Renal cortex interstitium (tissue), 11 donors: ENCODE data around the gene THOC6. TPM values are rescaled to one million over a fixed set of nuclear protein-coding genes. Genes with fewer than 3 reads are reported as not detected.
A peak's percentile ranks its signal among the peaks of the same experiment; 100 is the strongest.

Experiments
- DNase-seq, 11 donors: peaks; one replicate each; pipeline ENCODE4 v3.0.0-alpha.2; 2013; ENCODE audit warnings: low read depth in 9 of 11, low spot score in 4 of 11; ENCODE audit errors: extremely low read depth in 1 of 11
- polyA plus RNA-seq, 3 donors: library from polyadenylated mRNA; unstranded; fragments of 120-200 nt; gene quantifications; one replicate each; pipeline ENCODE4 v1.2.1, GENCODE V29; 2013; ENCODE audit not compliant: insufficient read length in 3 of 3

The THOC6 gene
- polyA plus RNA-seq, 3 donors = 28.2 to 35.9 (median 30.5) TPM

GRCh38 chr16:3009568-3010390 is 14.1 kb upstream of the THOC6 start:
- DNase-seq = peak in 4 of 11 donors; percentile 63 to 75 (median 68)

- no peak for DNase-seq
Measured at GRCh38 chr16:3010510-3010909, 13.3 kb upstream of the THOC6 start.

- peak in 2 of 11 donors; percentile 58 to 66 for DNase-seq
Measured at GRCh38 chr16:3012246-3012645, 11.6 kb upstream of the THOC6 start.

GRCh38 chr16:3012828-3013420 is 10.9 kb upstream of the THOC6 start, which contains the start of gene CLDN9:
Gene CLDN9 (plus strand): TSS chr16:3012923. CDS start chr16:3013363, 440 bp downstream.
- no peak for DNase-seq

- DNase-seq = no peak
Measured at GRCh38 chr16:3013491-3013951, 10.3 kb upstream of the THOC6 start.

- DNase-seq = no peak
Measured at GRCh38 chr16:3013998-3014690, 9.7 kb upstream of the THOC6 start.

- DNase-seq = no peak
Measured at GRCh38 chr16:3014971-3015370, 8.9 kb upstream of the THOC6 start.

- no peak for DNase-seq
Measured at GRCh38 chr16:3015865-3016521, 7.8 kb upstream of the THOC6 start.

- DNase-seq = no peak
Measured at GRCh38 chr16:3017344-3017743, 6.5 kb upstream of the THOC6 start.

- DNase-seq = peak in 1 of 11 donors; percentile 62
Measured at GRCh38 chr16:3017794-3018506, 5.9 kb upstream of the THOC6 start, which contains the start of gene CLDN6. Gene CLDN6 (minus strand): TSS chr16:3018183. CDS start chr16:3016021, 2,162 bp downstream.

GRCh38 chr16:3019594-3020246 is 4.1 kb upstream of the THOC6 start:
- no peak for DNase-seq

GRCh38 chr16:3020247-3020603 is 3.6 kb upstream of the THOC6 start, which contains the start of gene TNFRSF12A:
Gene TNFRSF12A (plus strand): TSS chr16:3020368. CDS start chr16:3020398, 30 bp downstream.
- DNase-seq = peak in 2 of 11 donors; percentile 74 to 77

- DNase-seq = peak in 1 of 11 donors; percentile 61
Measured at GRCh38 chr16:3020604-3021448, 3.0 kb upstream of the THOC6 start.

GRCh38 chr16:3021449-3022207 is 2.2 kb upstream of the THOC6 start:
- DNase-seq = peak in 1 of 11 donors; percentile 45

- DNase-seq = peak in 3 of 11 donors; percentile 76 to 87 (median 77)
Measured at GRCh38 chr16:3022208-3022683, 1.6 kb upstream of the THOC6 start.
